GM13976 (cell line): ENCODE results near the gene CAMK2A.

Experiments used
- DNase-seq: peaks from one replicate; pipeline ENCODE4 v3.0.0; 2012; ENCODE audit warnings: low spot score
- in situ Hi-C: fragments of 300-500 bp; cut with MboI; formaldehyde crosslinking; loops from one replicate; pipeline ENCODE4 v1.12.0; 2022; ENCODE audit warnings: low sequenced_read_pairs, mixed read lengths, inconsistent platforms; ENCODE audit not compliant: unreplicated experiment
- TF ChIP-seq, protein P1 (sequence below): IDR thresholded peaks from 2 replicates; pipeline ENCODE4 v1.5.1; 2012; ENCODE audit warnings: borderline replicate concordance, mild to moderate bottlenecking; ENCODE audit not compliant: insufficient read depth; ENCODE audit errors: extremely low read depth, missing control alignments, control extremely low read depth

Gene CAMK2A

GRCh38 chr5:150172556-150172955 lies 117.0 kb downstream of the CAMK2A start:
- in situ Hi-C loops, result no loop called here
- TF ChIP-seq, protein P1, sequence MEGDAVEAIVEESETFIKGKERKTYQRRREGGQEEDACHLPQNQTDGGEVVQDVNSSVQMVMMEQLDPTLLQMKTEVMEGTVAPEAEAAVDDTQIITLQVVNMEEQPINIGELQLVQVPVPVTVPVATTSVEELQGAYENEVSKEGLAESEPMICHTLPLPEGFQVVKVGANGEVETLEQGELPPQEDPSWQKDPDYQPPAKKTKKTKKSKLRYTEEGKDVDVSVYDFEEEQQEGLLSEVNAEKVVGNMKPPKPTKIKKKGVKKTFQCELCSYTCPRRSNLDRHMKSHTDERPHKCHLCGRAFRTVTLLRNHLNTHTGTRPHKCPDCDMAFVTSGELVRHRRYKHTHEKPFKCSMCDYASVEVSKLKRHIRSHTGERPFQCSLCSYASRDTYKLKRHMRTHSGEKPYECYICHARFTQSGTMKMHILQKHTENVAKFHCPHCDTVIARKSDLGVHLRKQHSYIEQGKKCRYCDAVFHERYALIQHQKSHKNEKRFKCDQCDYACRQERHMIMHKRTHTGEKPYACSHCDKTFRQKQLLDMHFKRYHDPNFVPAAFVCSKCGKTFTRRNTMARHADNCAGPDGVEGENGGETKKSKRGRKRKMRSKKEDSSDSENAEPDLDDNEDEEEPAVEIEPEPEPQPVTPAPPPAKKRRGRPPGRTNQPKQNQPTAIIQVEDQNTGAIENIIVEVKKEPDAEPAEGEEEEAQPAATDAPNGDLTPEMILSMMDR, result no peak
- DNase-seq, result no peak

- DNase-seq, result no peak
- TF ChIP-seq, protein P1, result no peak
- in situ Hi-C loops, result no loop called here
Observed at GRCh38 chr5:150172145-150172544, 117.4 kb downstream of the CAMK2A start.
